Activated B cell treated with CpG ODN at 0.5 μM for 24 hours (primary cell): ENCODE data around the gene IFNG-AS1. TPM values are rescaled to one million over a fixed set of nuclear protein-coding genes. Genes with fewer than 3 reads are reported as not detected.

Experiments used
- ATAC-seq: fragments of 200-7000 bp; cut with Tn5 transposase; one replicate; pipeline ENCODE4 v1.10.0; 2021; ENCODE audit warnings: low read depth, mild to moderate bottlenecking, moderate library complexity
- CTCF ChIA-PET: fragments of 350-600 bp; sonication (Branson Sonifier 250); formaldehyde crosslinking; loops from one replicate; lab custom pipeline; 2021; ENCODE audit warnings: antibody characterized with exemption; lab: Charles Lee
- POLR2A ChIA-PET: fragments of 350-600 bp; sonication (Branson Sonifier 250); formaldehyde crosslinking; loops from one replicate; lab custom pipeline; 2021; ENCODE audit warnings: antibody characterized with exemption; lab: Charles Lee
- DNase-seq: peaks from one replicate; pipeline ENCODE4 v3.0.0; 2022
- H3K27ac Mint-ChIP-seq: one replicate; pipeline ENCODE4 v1.8.0; 2020; ENCODE audit warnings: mixed read lengths
- H3K27me3 Mint-ChIP-seq: one replicate; pipeline ENCODE4 v1.8.0; 2021; ENCODE audit warnings: mixed read lengths
- H3K36me3 Mint-ChIP-seq: one replicate; pipeline ENCODE4 v1.8.0; 2021; ENCODE audit warnings: low read depth, mixed read lengths
- H3K4me1 Mint-ChIP-seq: one replicate; pipeline ENCODE4 v1.8.0; 2021; ENCODE audit warnings: mixed read lengths
- H3K4me3 Mint-ChIP-seq: one replicate; pipeline ENCODE4 v1.8.0; 2020; ENCODE audit warnings: mild to moderate bottlenecking, mixed read lengths
- H3K9me3 Mint-ChIP-seq: one replicate; pipeline ENCODE4 v1.8.0; 2020; ENCODE audit warnings: mixed read lengths
- intact Hi-C: fragments of 100-400 bp; cut with micrococcal nuclease; formaldehyde crosslinking; loops from one replicate; pipeline ENCODE4 v1.15.1; 2024
- total RNA-seq: library from RNA; stranded (reverse); gene quantifications from 2 replicates; pipeline ENCODE4 v1.2.3, GENCODE V29; 2022
- TF ChIP-seq, protein P1 (sequence below): fragments of 200-600 bp; IDR thresholded peaks from one replicate; pipeline ENCODE4 v1.8.0; 2022; ENCODE audit warnings: antibody characterized with exemption, mild to moderate bottlenecking

IFNG-AS1 gene
- total RNA-seq, 1 donor from 2014 or later = 3.2 TPM

GRCh38 chr12:67988601-67989021 lies 636 bp upstream of the IFNG-AS1 start:
- TF ChIP-seq, protein P1, sequence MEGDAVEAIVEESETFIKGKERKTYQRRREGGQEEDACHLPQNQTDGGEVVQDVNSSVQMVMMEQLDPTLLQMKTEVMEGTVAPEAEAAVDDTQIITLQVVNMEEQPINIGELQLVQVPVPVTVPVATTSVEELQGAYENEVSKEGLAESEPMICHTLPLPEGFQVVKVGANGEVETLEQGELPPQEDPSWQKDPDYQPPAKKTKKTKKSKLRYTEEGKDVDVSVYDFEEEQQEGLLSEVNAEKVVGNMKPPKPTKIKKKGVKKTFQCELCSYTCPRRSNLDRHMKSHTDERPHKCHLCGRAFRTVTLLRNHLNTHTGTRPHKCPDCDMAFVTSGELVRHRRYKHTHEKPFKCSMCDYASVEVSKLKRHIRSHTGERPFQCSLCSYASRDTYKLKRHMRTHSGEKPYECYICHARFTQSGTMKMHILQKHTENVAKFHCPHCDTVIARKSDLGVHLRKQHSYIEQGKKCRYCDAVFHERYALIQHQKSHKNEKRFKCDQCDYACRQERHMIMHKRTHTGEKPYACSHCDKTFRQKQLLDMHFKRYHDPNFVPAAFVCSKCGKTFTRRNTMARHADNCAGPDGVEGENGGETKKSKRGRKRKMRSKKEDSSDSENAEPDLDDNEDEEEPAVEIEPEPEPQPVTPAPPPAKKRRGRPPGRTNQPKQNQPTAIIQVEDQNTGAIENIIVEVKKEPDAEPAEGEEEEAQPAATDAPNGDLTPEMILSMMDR = no peak
- ChIA-PET POLR2A (interaction anchor here (0.7 to 4.5 kb wide), 5 partner anchors 23 to 720 kb away, joined by 3 to 19 read pairs (median 5); partner anchors contain the start of gene CAND1), CTCF (interaction anchor here (1.0 to 1.2 kb wide), 2 partner anchors 13 to 24 kb away, joined by 3 read pairs; no protein-coding TSS in a partner anchor)
- peak; percentile 32 for ATAC-seq
- intact Hi-C loops = loop anchor here (2.0 to 5.0 kb wide), 2 partner anchors 24 to 291 kb away; no protein-coding TSS in a partner anchor
- Mint-ChIP-seq H3K27ac (peak overlapping the region; percentile 94), H3K27me3 (no peaks in the 10 kb centered on the region), H3K4me1 (peaks cover 63% of the 10 kb centered on the region), H3K9me3 (peaks cover 9% of the 10 kb centered on the region), H3K36me3 (no peaks in the 10 kb centered on the region), H3K4me3 (peak overlapping the region; percentile 78)
- no peak for DNase-seq

DNA sequence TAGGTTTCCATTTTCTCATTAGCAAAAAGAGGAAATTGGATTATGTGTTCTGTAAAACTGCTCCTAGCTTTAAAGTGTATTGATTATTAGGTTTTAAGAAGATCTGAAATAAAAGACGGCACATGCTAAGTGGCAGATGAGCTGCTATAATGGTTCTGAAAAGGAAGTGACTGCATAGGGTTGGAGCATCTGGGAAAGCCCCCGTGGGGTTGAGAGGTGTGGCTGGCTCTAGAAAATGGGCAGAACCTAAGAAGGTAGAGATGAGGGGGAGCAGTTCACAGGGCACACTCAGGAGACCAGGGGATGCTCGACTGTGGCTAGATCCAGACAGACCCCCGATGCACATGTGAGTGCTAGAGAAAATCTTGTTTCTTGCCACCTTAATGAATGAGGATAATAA lies 1.9 kb downstream of the IFNG-AS1 start:
- TF ChIP-seq, protein P1 = no peak
- H3K27me3 Mint-ChIP-seq = no peaks in the 10 kb centered on the region
- peak overlapping the region; percentile 74 for H3K4me3 Mint-ChIP-seq
- intact Hi-C loops = loop anchor here (2.0 to 5.0 kb wide), 4 partner anchors 342 to 722 kb away; partner anchors contain the start of genes CAND1 and DYRK2
- H3K27ac Mint-ChIP-seq = peak overlapping the region; percentile 94
- peaks cover 69% of the 10 kb centered on the region for H3K4me1 Mint-ChIP-seq
- peak; percentile 32 for DNase-seq
- H3K9me3 Mint-ChIP-seq = peaks cover 9% of the 10 kb centered on the region
- POLR2A ChIA-PET = interaction anchor here (1.0 to 4.5 kb wide), 4 partner anchors 17 to 722 kb away, joined by 3 to 19 read pairs (median 8); partner anchors contain the start of gene CAND1
- ATAC-seq = peak; percentile 90
- CTCF ChIA-PET = interaction anchor here (0.6 to 1.6 kb wide), 2 partner anchors 51 to 232 kb away, joined by 3 to 5 read pairs; no protein-coding TSS in a partner anchor
- peaks cover 5% of the 10 kb centered on the region for H3K36me3 Mint-ChIP-seq

GRCh38 chr12:67993143-67993542 lies 3.9 kb downstream of the IFNG-AS1 start:
- H3K4me3 Mint-ChIP-seq = no peak overlapping the region
- ATAC-seq = no peak
- DNase-seq = no peak
- H3K27ac Mint-ChIP-seq = peak overlapping the region; percentile 52
- POLR2A ChIA-PET = interaction anchor here (1.0 kb wide), 1 partner anchor 725 kb away, joined by 3 read pairs; the partner anchor contains the start of gene CAND1
- peaks cover 11% of the 10 kb centered on the region for H3K36me3 Mint-ChIP-seq
- peaks cover 2% of the 10 kb centered on the region for H3K9me3 Mint-ChIP-seq
- intact Hi-C loops = loop anchor here (5.0 kb wide), 2 partner anchors 361 to 541 kb away; no protein-coding TSS in a partner anchor
- TF ChIP-seq, protein P1 = no peak
- peaks cover 58% of the 10 kb centered on the region for H3K4me1 Mint-ChIP-seq
- CTCF ChIA-PET = no interaction called here
- no peaks in the 10 kb centered on the region for H3K27me3 Mint-ChIP-seq

DNA sequence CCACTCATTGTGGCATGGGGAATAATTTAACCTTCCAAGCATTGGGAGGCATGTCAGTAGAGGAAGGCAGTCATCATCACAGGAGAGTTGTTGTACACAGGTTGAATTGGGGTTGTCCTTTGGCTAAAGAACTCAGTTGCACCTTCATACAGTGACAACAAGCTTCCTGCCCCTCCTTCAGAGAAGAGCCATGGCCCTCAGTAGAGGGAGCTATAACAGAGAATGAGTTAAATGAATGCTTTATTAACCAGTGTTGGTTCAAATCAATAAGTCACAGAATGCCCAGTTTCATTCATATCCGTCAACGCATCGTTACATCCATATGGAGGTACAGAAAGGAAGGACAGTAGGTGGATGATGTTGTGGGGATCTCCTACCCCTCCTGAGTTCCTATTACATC lies 4.8 kb downstream of the IFNG-AS1 start:
- H3K36me3 Mint-ChIP-seq = peaks cover 15% of the 10 kb centered on the region
- H3K4me1 Mint-ChIP-seq = peaks cover 52% of the 10 kb centered on the region
- no peak overlapping the region for H3K27ac Mint-ChIP-seq
- ChIA-PET POLR2A (no interaction called here), CTCF (no interaction called here)
- H3K9me3 Mint-ChIP-seq = peaks cover 2% of the 10 kb centered on the region
- no peak overlapping the region for H3K4me3 Mint-ChIP-seq
- DNase-seq = no peak
- TF ChIP-seq, protein P1 = no peak
- ATAC-seq = no peak
- no peaks in the 10 kb centered on the region for H3K27me3 Mint-ChIP-seq
- intact Hi-C loops = loop anchor here (5.0 kb wide), 2 partner anchors 362 to 542 kb away; no protein-coding TSS in a partner anchor

DNA sequence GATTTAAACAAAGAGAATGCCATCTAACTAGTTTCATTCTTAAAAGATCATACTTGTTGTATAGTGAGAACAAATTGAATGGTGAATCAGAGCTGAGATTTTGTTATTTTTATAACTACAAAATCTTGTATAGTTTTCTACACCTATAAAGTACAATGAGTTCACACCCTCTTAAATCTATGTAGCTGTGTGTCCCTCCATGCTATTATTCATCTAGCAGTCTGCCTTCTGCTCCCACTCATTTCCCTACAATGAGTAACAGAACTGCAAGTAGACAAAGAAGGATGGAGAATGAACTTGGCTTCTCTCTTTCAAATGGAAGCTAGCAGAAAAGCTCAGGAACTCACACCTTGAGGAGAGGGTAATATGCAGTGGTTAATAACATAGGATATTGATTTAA lies 7.1 kb downstream of the IFNG-AS1 start:
- Mint-ChIP-seq H3K27ac (no peak overlapping the region), H3K4me3 (no peak overlapping the region), H3K4me1 (peaks cover 33% of the 10 kb centered on the region), H3K36me3 (peaks cover 15% of the 10 kb centered on the region), H3K9me3 (peaks cover 2% of the 10 kb centered on the region), H3K27me3 (no peaks in the 10 kb centered on the region)
- intact Hi-C loops = no loop called here
- DNase-seq (no peak), ATAC-seq (no peak)
- TF ChIP-seq, protein P1 = no peak
- ChIA-PET POLR2A (no interaction called here), CTCF (no interaction called here)
